SK-N-SH (cell line): Measurements from ENCODE around the gene ITGA2B. TPM values are rescaled to one million over a fixed set of nuclear protein-coding genes. Genes with fewer than 3 reads are reported as not detected.
A peak's percentile ranks its signal among the peaks of the same experiment; 100 is the strongest.

Experiments used
- CTCF ChIA-PET: fragments of 300-600, 350-600 bp; formaldehyde crosslinking; extraction: SDS; loops from one replicate; lab custom pipeline; 2021; lab: Yijun Ruan, JAX
- POLR2A ChIA-PET: fragments of 350-600 bp; sonication (Branson Sonifier 250); formaldehyde crosslinking; extraction: SDS; loops from one replicate; lab custom pipeline; 2020; ENCODE audit warnings: antibody characterized with exemption, inconsistent platforms; lab: Yijun Ruan, JAX
- DNase-seq: peaks from one replicate; pipeline ENCODE4 v3.0.0; 2012
- H2AFZ ChIP-seq: fragments of 200-600 bp; sonication (generic); 2 replicates; pipeline ENCODE4 v1.8.1; 2016; ENCODE audit warnings: antibody characterized with exemption, mild to moderate bottlenecking, low read depth
- H3F3A ChIP-seq: fragments of 200-600 bp; sonication (generic); replicated peaks from 2 replicates; pipeline ENCODE3; 2016; ENCODE audit warnings: antibody characterized with exemption, mild to moderate bottlenecking; ENCODE audit not compliant: insufficient read depth
- H3K27ac ChIP-seq, 2 experiments: fragments of 200-500 bp in 1 of 2; fragments of 200-600 bp in 1 of 2; sonication (Bioruptor generic) in 1 of 2; sonication (generic), shearing (Covaris generic) in 1 of 2; 2 replicates each; pipeline versions ENCODE4 v1.5.1 to v1.6.1; 2014 to 2016; ENCODE audit warnings: low read depth in 2 of 2, inconsistent platforms in 1 of 2, low read length in 1 of 2, mild to moderate bottlenecking in 1 of 2, mixed read lengths in 1 of 2
- H3K27me3 ChIP-seq: fragments of 200-600 bp; sonication (generic), shearing (Covaris generic); 2 replicates; pipeline ENCODE4 v1.6.1; 2016; ENCODE audit warnings: mixed run types; ENCODE audit not compliant: insufficient read depth
- H3K36me3 ChIP-seq, 2 experiments: fragments of 200-500 bp in 1 of 2; fragments of 200-600 bp in 1 of 2; sonication (Bioruptor generic) in 1 of 2; sonication (generic) in 1 of 2; replicated peaks in 1 of 2; 2 replicates each; pipeline versions ENCODE3 to v1.5.1; 2014 to 2016; ENCODE audit warnings: low read length in 1 of 2, mild to moderate bottlenecking in 1 of 2; ENCODE audit not compliant: insufficient read depth in 2 of 2, control insufficient read depth in 1 of 2
- H3K4me1 ChIP-seq, 2 experiments: fragments of 200-500 bp in 1 of 2; fragments of 200-600 bp in 1 of 2; sonication (Bioruptor generic) in 1 of 2; sonication (generic), shearing (Covaris generic) in 1 of 2; 2 replicates each; pipeline versions ENCODE4 v1.5.1 to v1.6.1; 2014 to 2016; ENCODE audit warnings: low read depth in 1 of 2, low read length in 1 of 2, mixed run types in 1 of 2; ENCODE audit not compliant: insufficient read depth in 2 of 2, control insufficient read depth in 1 of 2
- H3K4me2 ChIP-seq: fragments of 200-600 bp; sonication (generic), shearing (Covaris generic); 2 replicates; pipeline ENCODE4 v1.6.1; 2017; ENCODE audit warnings: mixed run types
- H3K4me3 ChIP-seq, 2 experiments: fragments of 200-500 bp in 1 of 2; fragments of 200-600 bp in 1 of 2; sonication (Bioruptor generic) in 1 of 2; sonication (generic), shearing (Covaris generic) in 1 of 2; 2 replicates each; pipeline versions ENCODE4 v1.5.1 to v1.8.1; 2014 to 2016; ENCODE audit warnings: low read depth in 2 of 2, inconsistent platforms in 1 of 2, low read length in 1 of 2, mild to moderate bottlenecking in 1 of 2, mixed read lengths in 1 of 2, moderate library complexity in 1 of 2
- H3K79me2 ChIP-seq: fragments of 200-600 bp; sonication (generic); 2 replicates; pipeline ENCODE4 v1.8.1; 2017; ENCODE audit warnings: mild to moderate bottlenecking; ENCODE audit not compliant: insufficient read depth
- H3K9ac ChIP-seq: fragments of 200-600 bp; sonication (generic); 2 replicates; pipeline ENCODE4 v1.6.1; 2017; ENCODE audit warnings: mixed run types
- H3K9me2 ChIP-seq: fragments of 200-600 bp; sonication (generic); 2 replicates; pipeline ENCODE4 v1.6.1; 2017; ENCODE audit warnings: mixed run types
- H3K9me3 ChIP-seq: fragments of 200-600 bp; sonication (generic); 2 replicates; pipeline ENCODE4 v1.6.1; 2017; ENCODE audit warnings: mixed run types, mild to moderate bottlenecking, moderate library complexity
- H4K20me1 ChIP-seq: fragments of 200-600 bp; sonication (generic); 2 replicates; pipeline ENCODE4 v1.6.1; 2017; ENCODE audit warnings: mild to moderate bottlenecking, mixed run types; ENCODE audit not compliant: insufficient read depth
- CHD2 ChIP-seq: fragments of 150-350 bp; IDR thresholded peaks from 2 replicates; pipeline ENCODE4 v1.6.1; 2018; ENCODE audit warnings: low read length; ENCODE audit not compliant: partially characterized antibody
- CTCF ChIP-seq: fragments of 200-600 bp; sonication (generic); IDR thresholded peaks from 2 replicates; pipeline ENCODE4 v1.6.1; 2017; ENCODE audit warnings: antibody characterized with exemption, mild to moderate bottlenecking, moderate library complexity
- EP300 ChIP-seq, 2 experiments: IDR thresholded peaks; 2 replicates each; pipeline versions ENCODE4 v1.4.0 to v1.6.1; 2012; ENCODE audit warnings: borderline replicate concordance in 1 of 2, low read depth in 1 of 2, low read length in 1 of 2
- FOSL2 ChIP-seq: IDR thresholded peaks from 2 replicates; pipeline ENCODE4 v1.4.0; 2012; ENCODE audit warnings: low read depth, mild to moderate bottlenecking, moderate library complexity, borderline replicate concordance
- FOXM1 ChIP-seq: IDR thresholded peaks from 2 replicates; pipeline ENCODE4 v1.4.0; 2012; ENCODE audit warnings: low read depth, mild to moderate bottlenecking
- MEF2A ChIP-seq: IDR thresholded peaks from 2 replicates; pipeline ENCODE4 v1.4.0; 2012; ENCODE audit warnings: low read depth, borderline replicate concordance
- RCOR1 ChIP-seq: fragments of 150-350 bp; IDR thresholded peaks from 2 replicates; pipeline ENCODE4 v1.6.1; 2017; ENCODE audit warnings: antibody characterized with exemption, low read length
- RXRA ChIP-seq: IDR thresholded peaks from 2 replicates; pipeline ENCODE4 v1.4.0; 2012; ENCODE audit warnings: low read depth, mild to moderate bottlenecking, borderline replicate concordance
- SIN3A ChIP-seq: IDR thresholded peaks from 2 replicates; pipeline ENCODE4 v1.6.1; 2012; ENCODE audit warnings: low read depth, mild to moderate bottlenecking, low read length, moderate library complexity, borderline replicate concordance
- SMC3 ChIP-seq: IDR thresholded peaks from 2 replicates; pipeline ENCODE4 v1.6.1; 2012; ENCODE audit warnings: low read depth, low read length, improper control_type of control experiment
- TCF12 ChIP-seq: IDR thresholded peaks from 2 replicates; pipeline ENCODE4 v1.4.0; 2012
- TEAD4 ChIP-seq: IDR thresholded peaks from 2 replicates; pipeline ENCODE4 v1.4.0; 2012; ENCODE audit warnings: mild to moderate bottlenecking, borderline replicate concordance; ENCODE audit not compliant: insufficient read depth
- ZBTB33 ChIP-seq: IDR thresholded peaks from 2 replicates; pipeline ENCODE4 v1.4.0; 2012; ENCODE audit warnings: low read depth, borderline replicate concordance
- WGBS: methylation state at CpG from one replicate; pipeline ENCODE4 v1.1.6; 2017; ENCODE audit warnings: low lambda C conversion rate; 5-methylcytosine and 5-hydroxymethylcytosine counted together
- polyA plus RNA-seq, 3 experiments: library from polyadenylated mRNA; depleted of rRNA; stranded (reverse); fragments of >200 nt; gene quantifications; 2 replicates each; pipeline ENCODE4 v1.2.3, GENCODE V29; 2012
- TF ChIP-seq, protein P1 (sequence below): IDR thresholded peaks from 2 replicates; pipeline ENCODE4 v1.4.0; 2012; ENCODE audit warnings: low read depth

Gene ITGA2B
- polyA plus RNA-seq, 1 of the 3 experiments (the other 2 are of a cell fraction), result 1.3 TPM

DNA sequence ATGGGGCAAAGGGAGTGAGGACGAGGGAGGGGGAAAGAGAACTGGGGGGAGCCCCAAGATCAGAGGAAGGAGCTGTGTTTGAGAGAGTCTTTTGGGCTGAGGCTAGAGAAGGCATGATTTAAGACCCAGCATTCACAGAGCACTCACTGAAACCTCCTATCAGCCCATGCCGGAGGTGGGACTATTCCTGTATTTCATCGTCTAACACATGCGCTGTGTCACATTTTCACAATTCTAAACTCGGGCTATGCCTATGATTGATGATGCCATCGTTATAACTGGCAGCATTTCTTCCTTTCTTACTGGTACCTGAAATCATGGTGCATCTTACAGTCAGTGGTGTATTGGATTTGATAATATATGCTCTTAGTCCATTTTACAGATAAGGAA, 29.3 kb downstream of the ITGA2B start:
- no peaks in the 10 kb centered on the region for H3K27me3 ChIP-seq
- H3K9me2 ChIP-seq, result no peaks in the 10 kb centered on the region
- no peaks in the 10 kb centered on the region for H3F3A ChIP-seq
- H3K4me3 ChIP-seq, result no peak overlapping the region
- WGBS, result 69% methylated on average over 6 of the region's 6 CpGs
- ChIA-PET CTCF (interaction anchor here (1.0 to 7.6 kb wide), 5 partner anchors 10 to 156 kb away, joined by 4 to 85 read pairs (median 13); partner anchors contain the start of gene GRN), POLR2A (interaction anchor here (1.3 kb wide), 1 partner anchor 15 kb away, joined by 3 read pairs; no protein-coding TSS in a partner anchor)
- H2AFZ ChIP-seq, result no peak overlapping the region
- H3K4me1 ChIP-seq, result peaks cover 3 to 22% of the 10 kb centered on the region in 2 experiments; a peak in 1 of 4 replicates
- H3K36me3 ChIP-seq, result peaks cover 0 to 2% of the 10 kb centered on the region in 2 experiments
- no peak overlapping the region for H3K4me2 ChIP-seq
- peaks cover 7% of the 10 kb centered on the region; the same call in 1 of the 2 replicates for H3K79me2 ChIP-seq
- peaks cover 11% of the 10 kb centered on the region; the same call in 1 of the 2 replicates for H4K20me1 ChIP-seq
- no peak for DNase-seq
- no peak overlapping the region for H3K9ac ChIP-seq
- TF ChIP-seq TEAD4 (no peak), FOSL2 (no peak), TCF12 (no peak), MEF2A (no peak), RXRA (no peak), CTCF (no peak), SIN3A (no peak), EP300 (IDR thresholded peaks at IDR 0.05; ENCODE audit: borderline replicate concordance in 1 of 2, low read depth in 1 of 2, low read length in 1 of 2) (no peak)
- H3K27ac ChIP-seq, result no peak overlapping the region
- no peaks in the 10 kb centered on the region for H3K9me3 ChIP-seq

DNA sequence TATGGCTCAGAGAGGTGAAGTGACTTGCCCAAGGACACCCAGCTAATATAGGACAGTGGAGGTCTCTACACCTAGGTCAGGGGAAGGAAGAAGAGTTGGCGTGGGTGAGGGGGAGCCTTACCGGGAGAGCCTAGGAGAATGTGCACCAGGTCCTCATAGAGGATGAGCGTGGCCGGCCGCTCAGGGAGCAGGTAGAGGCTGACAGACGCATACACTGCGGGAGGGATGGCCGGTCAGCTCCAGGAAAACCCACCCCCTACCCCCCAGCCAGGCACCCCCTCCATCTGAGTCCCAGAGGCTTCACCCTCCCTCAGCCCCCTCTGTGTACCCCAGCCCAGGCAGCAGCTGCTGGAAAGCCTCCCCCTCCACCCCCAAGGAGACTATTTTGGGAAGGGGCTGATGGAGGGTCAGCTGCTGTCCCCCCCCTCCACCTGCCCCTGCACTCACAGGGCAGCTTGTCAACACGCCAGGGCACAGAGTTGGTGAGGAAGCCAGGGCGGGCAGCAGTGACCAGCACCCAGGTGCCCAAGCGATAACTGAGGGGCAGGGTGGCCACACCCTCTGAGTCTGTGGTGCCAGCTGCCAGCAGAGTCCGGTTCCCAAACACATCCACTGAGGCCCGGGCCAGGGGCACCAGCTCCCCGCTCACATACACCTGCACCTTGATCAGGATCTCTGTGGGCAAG, 29.8 kb downstream of the ITGA2B start:
- Histone ChIP-seq H3K9ac (no peak overlapping the region), H4K20me1 (peaks cover 11% of the 10 kb centered on the region; the same call in 1 of the 2 replicates), H3K27me3 (no peaks in the 10 kb centered on the region), H2AFZ (no peak overlapping the region), H3K9me3 (no peaks in the 10 kb centered on the region), H3K4me3 (no peak overlapping the region), H3K9me2 (no peaks in the 10 kb centered on the region), H3K4me2 (no peak overlapping the region), H3K79me2 (peaks cover 7% of the 10 kb centered on the region; the same call in 1 of the 2 replicates), H3K36me3 (peaks cover 0 to 2% of the 10 kb centered on the region in 2 experiments), H3K27ac (no peak overlapping the region), H3K4me1 (peaks cover 3 to 22% of the 10 kb centered on the region in 2 experiments; a peak in 1 of 4 replicates), H3F3A (no peaks in the 10 kb centered on the region)
- POLR2A ChIA-PET, result interaction anchor here (1.3 kb wide), 1 partner anchor 14 kb away, joined by 3 read pairs; no protein-coding TSS in a partner anchor
- DNase-seq, result peak; percentile 12
- CTCF ChIA-PET, result interaction anchor here (0.6 to 7.6 kb wide), 6 partner anchors 8 to 156 kb away, joined by 3 to 85 read pairs (median 12); partner anchors contain the start of gene GRN
- 90% methylated on average over 8 of the region's 14 CpGs for WGBS
- no peak for TF ChIP-seq FOXM1
- no peak for TF ChIP-seq RXRA
- TF ChIP-seq, protein P1, sequence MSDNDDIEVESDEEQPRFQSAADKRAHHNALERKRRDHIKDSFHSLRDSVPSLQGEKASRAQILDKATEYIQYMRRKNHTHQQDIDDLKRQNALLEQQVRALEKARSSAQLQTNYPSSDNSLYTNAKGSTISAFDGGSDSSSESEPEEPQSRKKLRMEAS, result no peak
- no peak for TF ChIP-seq TCF12
- TF ChIP-seq SIN3A, result no peak
- no peak for TF ChIP-seq ZBTB33
- no peak for TF ChIP-seq CTCF
- no peak for TF ChIP-seq CHD2
- TF ChIP-seq RCOR1, result no peak
- TF ChIP-seq FOSL2, result no peak
- no peak for TF ChIP-seq SMC3
